Cardiac fibroblast (primary cell): Measurements from ENCODE around the gene GGCT.
"Not testable (repeated sequence)": the region's sequence is repeated elsewhere in the genome, so short reads cannot be mapped to it uniquely, and the experiment has no call there.

ENCODE experiments used
- DNase-seq, 2 donors: peaks; one replicate each; pipeline versions ENCODE4 v3.0.0 to v3.0.0-alpha.2; 2010; ENCODE audit warnings: low read depth in 2 of 2
- H3K4me3 ChIP-seq, 2 donors: replicated peaks in 1 of 2; 1 replicate in 1 of 2; 2 replicates in 1 of 2; pipeline ENCODE4 v1.5.1; 2011; ENCODE audit warnings: low read depth in 2 of 2, low read length in 2 of 2, mild to moderate bottlenecking in 2 of 2, moderate library complexity in 1 of 2
- TF ChIP-seq, protein P1 (sequence below): IDR thresholded peaks from one replicate; pipeline ENCODE4 v1.5.1; 2011; ENCODE audit warnings: low read depth, mild to moderate bottlenecking, low read length, inconsistent platforms

The GGCT gene

DNA sequence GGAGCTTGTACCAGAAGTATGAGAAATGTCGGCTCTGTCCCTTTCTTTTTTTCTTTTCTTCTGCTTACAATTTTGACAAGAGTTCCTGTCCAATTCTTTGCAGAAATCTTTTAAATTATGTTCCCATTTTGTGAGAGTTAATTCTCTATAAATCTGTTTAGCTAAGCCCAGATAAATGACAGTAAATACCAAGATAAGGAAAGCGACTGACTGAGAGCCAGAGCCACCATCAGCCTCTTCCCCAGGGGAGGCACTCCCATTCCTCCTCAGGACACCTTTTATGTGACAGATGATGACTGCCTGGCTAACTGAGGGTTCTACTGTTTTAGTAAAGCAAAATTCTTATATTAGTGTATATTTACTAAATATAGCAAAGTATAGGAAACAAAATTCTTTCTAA lies 6.9 kb upstream of the GGCT start:
- no peak for DNase-seq
- TF ChIP-seq, protein P1, sequence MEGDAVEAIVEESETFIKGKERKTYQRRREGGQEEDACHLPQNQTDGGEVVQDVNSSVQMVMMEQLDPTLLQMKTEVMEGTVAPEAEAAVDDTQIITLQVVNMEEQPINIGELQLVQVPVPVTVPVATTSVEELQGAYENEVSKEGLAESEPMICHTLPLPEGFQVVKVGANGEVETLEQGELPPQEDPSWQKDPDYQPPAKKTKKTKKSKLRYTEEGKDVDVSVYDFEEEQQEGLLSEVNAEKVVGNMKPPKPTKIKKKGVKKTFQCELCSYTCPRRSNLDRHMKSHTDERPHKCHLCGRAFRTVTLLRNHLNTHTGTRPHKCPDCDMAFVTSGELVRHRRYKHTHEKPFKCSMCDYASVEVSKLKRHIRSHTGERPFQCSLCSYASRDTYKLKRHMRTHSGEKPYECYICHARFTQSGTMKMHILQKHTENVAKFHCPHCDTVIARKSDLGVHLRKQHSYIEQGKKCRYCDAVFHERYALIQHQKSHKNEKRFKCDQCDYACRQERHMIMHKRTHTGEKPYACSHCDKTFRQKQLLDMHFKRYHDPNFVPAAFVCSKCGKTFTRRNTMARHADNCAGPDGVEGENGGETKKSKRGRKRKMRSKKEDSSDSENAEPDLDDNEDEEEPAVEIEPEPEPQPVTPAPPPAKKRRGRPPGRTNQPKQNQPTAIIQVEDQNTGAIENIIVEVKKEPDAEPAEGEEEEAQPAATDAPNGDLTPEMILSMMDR: no peak
- no peak overlapping the region for H3K4me3 ChIP-seq

DNA sequence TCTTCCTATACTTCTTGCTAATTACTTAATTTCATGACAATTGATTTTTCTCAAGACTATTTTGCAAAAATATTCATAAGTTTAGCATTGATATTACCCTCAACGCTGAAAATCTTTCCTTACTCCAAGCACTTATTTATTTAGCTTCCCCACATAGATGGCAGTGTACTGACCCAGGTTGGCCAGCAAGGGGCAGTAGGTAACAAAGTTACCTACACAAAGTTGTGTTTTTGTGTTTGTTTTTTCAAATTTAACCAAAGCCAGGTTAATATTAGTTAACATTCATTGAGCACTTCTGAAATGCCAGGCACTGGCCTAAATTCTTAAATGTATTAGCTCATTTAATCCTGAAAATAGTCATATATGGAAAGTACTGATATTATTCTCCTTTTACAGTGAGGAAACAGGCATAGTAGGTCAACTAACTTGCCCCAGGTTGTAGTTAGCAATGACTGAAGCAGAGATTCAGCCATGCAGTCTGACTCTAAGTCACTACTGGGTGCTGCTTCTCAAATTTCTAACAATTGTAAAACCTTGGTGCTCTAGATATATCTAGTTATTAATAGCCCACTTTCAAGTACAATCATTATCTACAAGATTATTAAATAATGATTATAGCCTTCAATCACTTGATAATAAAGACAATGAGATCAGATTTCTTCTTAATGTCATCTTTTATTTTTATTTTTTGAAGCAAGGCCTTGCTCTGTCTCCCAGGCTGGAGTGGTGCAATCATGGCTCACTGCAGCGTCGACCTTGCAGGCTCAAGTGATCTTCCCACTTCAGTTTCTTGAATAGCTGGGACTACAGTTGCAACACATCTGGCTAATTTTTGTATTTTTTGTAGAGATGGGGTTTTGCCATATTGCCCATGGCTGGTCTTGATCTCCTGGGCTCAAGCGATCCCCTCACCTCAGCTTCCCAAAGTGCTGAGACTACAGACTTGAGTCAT lies 5.8 kb upstream of the GGCT start:
- TF ChIP-seq, protein P1: peak; percentile 82
- no peak overlapping the region for H3K4me3 ChIP-seq
- DNase-seq: peak; percentile 72 to 73

DNA sequence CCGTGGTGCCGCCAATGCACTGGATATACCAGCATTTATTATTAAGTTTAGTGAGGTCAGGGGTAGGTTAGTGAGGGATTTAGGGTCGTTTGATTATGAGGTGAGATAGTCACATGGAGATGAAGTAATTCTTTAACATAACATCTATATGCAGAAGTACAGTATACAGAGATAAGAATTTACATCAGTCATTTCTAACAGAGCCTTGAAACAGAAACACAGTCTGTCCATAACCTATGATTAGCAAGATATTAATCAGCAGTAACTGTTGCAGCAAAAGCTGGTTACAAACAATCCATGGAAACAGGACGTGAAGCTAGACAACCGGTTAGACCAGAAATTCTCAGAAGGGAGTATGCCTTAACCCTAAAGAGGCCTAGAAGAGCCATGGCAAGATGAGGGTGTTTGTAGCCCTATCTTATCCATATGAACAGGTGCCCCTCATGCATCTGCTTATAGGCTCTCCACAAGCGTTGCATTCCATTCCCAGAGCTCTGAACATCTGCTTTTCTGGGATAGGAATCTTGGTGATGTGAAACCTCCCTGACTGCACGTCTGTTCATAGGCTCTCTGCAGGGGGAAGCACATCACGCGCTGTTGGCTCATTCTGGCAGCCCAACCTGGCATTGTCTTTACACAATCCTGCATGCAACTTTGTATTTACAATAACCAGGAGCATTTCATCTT lies 4.7 kb upstream of the GGCT start:
- DNase-seq, H3K4me3 ChIP-seq: not testable (repeated sequence)

DNA sequence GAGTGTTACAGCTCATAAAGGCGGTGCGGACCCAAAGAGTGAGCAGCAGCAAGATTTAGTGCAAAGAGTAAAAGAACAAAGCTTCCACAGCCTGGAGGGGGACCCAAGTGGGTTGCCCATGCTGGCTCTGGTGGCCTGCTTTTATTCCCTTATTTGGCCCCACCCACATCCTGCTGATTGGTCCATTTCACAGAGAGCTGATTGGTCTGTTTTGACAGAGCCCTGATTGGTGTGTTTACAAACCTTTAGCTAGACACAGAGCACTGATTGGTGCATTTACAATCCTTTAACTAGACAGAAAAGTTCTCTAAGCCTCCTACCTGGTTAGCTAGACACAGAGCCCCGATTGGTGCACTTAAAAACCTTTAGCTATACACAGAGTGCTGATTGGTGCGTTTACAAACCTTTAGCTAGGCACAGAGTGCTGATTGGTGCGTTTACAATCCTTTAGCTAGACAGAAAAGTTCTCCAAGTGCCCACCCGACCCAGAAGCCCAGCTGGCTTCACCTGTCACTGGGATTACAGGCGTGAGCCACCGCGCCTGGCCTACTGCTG lies 2.8 kb upstream of the GGCT start:
- not testable (repeated sequence) for H3K4me3 ChIP-seq, DNase-seq

- H3K4me3 ChIP-seq: peak overlapping the region; percentile 93 to 98
- TF ChIP-seq, protein P1: no peak
- DNase-seq: no peak
Measured at GRCh38 chr7:30505174-30505697, 607 bp upstream of the GGCT start.

DNA sequence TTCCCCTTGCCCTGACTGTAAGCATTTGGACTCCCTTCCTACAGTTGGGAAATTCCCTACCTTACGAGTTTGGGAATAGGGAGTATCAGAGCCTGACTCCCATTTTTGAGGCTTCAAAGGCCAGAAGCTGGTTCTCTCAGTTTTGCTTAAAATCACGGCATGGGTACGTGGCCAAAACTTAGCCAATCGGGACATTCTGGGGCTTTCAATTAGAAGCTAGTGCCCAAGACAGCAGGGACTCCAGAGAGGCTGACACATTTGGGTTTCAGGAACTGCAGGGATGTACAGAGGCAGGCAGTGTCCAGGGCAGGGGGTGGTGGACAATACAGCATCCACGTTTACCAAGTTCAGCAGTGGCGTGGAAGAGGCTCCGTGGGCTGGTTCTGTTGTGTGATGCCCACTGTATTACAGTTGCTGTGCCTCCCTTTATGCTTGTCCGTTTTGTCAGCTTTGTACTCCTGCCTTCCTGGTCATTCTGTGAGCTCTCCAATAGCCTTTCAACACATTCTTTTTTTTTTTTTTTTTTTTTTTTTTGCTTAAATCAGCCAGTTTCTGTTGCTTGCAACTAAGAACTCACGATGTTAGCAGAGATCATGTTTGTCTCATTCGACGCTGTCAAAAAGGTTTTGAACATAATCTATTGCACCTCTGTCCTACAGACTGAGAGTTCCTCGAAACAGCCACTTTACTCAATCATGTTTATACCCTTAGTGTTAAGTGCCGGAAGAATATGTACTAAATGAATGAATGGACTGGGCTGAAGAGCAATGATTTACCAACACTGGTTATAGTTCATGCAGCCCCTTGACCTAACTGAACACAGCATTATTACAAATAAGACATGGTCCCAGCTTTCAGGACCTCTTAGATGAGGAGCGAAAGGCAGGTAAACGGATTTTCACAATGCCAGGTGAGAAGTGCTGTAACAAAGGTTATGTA lies 1.1 kb downstream of the GGCT start:
- TF ChIP-seq, protein P1: no peak
- DNase-seq: peak; percentile 14 to 28
- H3K4me3 ChIP-seq: peak overlapping the region; percentile 93 to 98
